MV-4-11 (cell line): ENCODE measurements around the gene CNTLN.
"Not testable (repeated sequence)": the region's sequence is repeated elsewhere in the genome, so short reads cannot be mapped to it uniquely, and the experiment has no call there.

Source experiments
- DNase-seq: peaks from one replicate; lab custom pipeline; 2025; lab: John Stamatoyannopoulos, UW

Gene CNTLN

GRCh38 chr9:17191082-17191481 lies 56.2 kb downstream of the CNTLN start:
- DNase-seq: no peak

DNA sequence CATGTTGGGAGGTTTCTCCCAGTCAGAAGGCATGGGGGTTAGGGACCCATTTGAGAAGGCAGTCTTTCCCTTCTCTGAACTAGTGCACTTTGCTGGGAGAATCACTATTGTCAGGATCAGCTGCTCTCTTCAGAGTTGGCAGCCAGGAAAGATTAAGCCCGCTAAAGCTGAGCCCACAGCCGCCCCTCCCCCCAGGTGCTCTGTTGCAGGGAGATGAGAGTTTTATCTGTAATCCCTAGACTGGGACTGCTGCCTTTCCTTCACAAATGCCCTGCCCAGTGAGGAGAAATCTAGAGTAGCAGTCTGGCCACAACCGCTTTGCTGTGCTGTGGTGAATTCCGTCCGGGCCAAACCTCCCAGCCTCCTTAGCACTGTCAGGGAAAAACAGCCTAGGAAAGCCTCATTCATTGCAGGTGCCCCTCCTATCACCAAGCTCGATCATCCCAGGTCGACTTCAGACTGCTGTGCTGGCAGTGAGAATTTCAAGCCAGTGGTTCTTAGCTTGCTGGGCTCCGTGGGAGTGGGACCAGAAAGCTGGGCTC lies 69.8 kb downstream of the CNTLN start:
- no peak for DNase-seq

- DNase-seq: no peak
Observed at GRCh38 chr9:17216011-17216410, 81.2 kb downstream of the CNTLN start.

DNA sequence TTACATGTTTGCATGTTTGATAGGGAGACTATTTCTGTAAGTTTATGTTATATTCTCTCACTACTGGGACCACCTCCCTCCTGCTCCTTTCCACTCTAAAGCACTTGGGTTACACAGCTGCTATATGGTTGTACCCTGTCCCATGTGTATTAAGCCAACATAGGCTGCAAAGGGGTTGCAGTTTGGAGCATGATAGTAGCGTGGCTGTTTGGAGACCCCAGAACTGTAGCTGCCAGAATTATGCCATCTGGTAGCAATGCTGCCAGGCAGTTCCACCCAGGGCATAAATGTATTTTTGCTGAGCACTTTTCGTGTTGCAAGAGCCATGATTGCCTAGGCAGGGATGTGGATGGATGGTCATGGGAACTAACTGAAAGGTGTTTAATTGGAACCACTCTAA lies 81.8 kb downstream of the CNTLN start:
- DNase-seq: no peak

DNA sequence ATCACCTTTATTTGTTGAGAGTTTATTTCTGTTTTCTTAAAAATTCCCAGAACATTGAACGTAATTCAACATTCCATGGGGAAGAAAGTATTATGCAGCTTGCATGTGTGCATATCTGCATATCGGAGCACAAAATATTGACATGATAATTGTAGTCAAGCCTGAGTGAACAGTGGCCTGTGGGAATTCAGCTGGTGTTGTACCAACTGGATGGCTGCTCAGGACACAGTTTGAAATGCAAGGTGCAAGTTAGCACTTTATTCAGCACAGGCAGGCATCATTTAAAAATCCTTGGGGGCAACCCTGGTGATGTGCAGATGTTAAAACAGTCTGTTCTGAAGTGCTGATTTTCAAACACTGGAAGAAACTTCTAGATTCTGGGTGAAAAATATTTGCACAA lies 82.4 kb downstream of the CNTLN start:
- DNase-seq: no peak

- DNase-seq: no peak
Observed at GRCh38 chr9:17219261-17219660, 84.4 kb downstream of the CNTLN start.

DNA sequence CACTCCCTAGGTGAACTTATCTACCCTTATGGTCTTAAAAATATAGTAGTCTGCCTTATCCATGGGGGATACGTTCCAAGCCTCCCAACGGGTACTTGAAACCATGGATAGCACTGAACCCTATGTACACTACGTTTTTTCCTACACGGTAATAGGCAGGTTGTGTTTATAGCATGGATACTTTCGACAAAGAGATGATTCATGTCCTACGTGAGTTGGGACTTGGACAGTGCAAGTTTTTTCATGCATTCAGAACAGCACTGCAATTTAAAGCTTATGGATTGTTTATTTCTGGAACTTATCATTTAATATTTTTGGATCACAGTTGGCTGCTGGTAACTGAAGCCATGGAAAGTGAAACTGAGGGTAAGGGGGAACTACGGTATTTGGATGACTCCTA lies 88.1 kb downstream of the CNTLN start:
- DNase-seq: peak; percentile 18

GRCh38 chr9:17225407-17225806 lies 90.6 kb downstream of the CNTLN start:
- DNase-seq: no peak

DNA sequence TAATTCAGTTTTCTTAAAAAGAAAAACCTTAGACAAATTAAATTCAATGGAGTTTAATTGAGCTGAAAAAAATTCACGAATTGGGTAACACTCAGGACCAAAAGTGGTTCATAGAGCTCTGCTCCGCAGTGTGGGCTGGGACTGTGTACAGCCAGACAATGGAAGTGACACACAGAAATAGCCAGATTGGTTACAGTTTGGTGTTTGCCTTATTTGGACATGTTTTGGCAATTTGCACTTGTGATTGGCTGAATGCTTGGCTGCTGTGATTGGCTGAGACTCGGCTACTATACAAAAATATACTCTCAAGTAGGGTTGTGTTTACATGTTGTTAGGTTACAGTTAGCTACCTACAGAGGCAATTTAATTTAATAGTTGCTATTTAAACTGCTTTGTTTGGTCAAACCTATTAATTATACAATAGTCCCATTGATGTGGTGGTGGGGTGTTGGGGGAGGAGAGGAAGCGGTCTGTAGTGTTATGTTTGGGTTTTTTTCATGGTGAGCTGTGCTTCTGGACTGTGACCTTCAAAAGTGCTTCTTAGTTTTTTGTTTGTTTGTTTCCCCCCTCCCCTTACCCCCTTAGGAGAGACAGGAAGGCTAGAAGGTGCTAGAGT lies 95.2 kb downstream of the CNTLN start:
- no peak for DNase-seq

DNA sequence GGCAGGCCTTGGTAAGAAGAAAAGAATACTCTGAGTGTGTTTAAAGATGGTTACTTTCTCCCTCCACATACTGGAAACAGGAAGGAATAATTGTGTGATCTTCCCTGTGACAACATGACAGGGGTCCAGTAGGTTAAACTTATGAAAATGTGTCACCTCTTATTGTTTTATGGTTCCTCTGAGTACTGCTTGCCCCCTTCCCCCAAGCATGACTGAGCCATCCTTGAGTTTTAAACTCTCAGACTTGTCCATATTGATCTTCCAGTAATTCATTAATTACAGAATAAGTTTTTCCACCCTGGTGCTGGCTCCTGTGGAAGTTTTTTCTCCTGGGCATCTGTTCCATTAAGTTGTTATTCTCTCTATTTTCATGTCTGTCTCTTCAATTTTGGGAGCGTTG lies 95.8 kb downstream of the CNTLN start:
- no peak for DNase-seq

DNA sequence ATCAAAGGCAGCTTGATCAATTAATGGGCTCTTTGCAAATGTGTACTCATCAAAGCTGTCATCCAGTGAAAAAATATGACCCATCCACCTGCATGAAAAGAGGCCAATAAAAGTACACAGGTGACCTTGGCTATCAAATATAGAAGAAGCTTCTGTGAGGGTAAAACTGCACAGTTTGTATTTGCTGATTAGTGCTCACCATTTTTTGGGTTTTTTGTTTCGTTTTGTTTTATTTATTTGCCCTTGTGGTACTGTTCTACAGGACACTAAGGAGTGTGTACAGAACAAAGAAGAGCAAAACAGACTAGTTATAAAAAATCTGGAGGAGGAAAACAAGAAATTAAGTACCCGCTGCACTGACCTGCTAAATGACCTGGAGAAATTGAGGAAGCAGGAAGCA lies 101.3 kb downstream of the CNTLN start:
- DNase-seq: no peak

GRCh38 chr9:17246770-17247169 lies 111.9 kb downstream of the CNTLN start:
- DNase-seq: no peak

DNA sequence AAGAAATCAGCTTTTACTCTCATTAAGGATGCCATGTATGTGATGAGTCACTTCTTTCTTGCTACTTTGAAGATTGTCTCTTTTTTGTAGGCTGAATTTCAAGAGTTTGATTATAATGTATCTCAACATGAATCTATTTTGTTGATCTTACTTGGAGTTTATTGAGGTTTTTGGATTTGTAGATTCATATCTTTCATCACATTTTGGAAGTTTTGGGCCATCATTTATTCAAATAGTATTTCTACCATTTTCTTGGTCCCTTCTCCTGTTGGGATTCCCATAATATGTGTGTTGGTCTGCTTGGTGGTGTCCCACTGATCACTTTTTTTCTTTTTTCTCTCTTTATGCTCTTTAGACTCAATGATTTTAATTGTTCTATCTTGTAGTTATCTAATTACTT lies 116.3 kb downstream of the CNTLN start:
- no peak for DNase-seq

- not testable (repeated sequence) for DNase-seq
Observed at GRCh38 chr9:17268531-17269188, 133.8 kb downstream of the CNTLN start.

DNA sequence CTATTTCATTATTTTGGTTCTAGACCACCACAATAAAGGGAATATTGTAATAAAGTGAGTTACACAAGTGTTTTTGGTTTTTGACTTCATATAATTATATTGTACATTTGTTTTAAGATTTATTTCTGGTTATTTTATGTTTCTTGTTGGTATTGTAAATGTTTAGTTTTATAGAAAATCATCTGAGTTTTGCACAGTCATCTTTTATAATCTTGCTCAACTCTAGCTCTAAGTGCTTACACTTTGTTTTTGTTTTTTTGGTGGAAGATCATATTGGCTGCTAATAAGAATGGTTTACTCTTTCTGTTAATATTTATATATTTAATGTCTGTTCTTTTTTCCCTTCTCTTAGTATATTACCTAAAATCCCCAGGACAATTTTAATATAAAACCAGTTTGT lies 135.0 kb downstream of the CNTLN start:
- DNase-seq: no peak

DNA sequence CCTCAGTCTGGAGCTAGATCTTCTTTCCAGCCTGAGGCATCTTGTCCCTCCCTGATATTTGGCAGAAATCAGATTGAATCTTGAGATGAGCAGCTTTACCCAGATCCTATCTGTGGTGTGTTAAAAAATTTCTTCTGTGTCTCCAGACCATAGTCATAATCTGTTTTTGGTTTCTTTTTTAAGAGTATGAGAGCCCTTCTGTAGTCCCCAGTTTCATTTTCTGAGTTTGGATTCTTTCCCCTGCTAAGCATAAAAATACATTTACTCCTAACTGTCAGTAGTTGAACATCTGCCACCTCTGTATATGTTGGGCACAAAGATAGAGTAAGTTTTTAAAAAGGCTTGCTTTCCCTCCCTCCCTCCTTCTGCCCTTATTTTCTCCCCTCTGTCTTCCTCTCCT lies 137.7 kb downstream of the CNTLN start:
- DNase-seq: no peak

- no peak for DNase-seq
Observed at GRCh38 chr9:17280350-17281012, 145.6 kb downstream of the CNTLN start.

GRCh38 chr9:17290673-17291072 lies 155.8 kb downstream of the CNTLN start:
- not testable (repeated sequence) for DNase-seq

GRCh38 chr9:17291766-17292165 lies 156.9 kb downstream of the CNTLN start:
- no peak for DNase-seq

- no peak for DNase-seq
Observed at GRCh38 chr9:17293685-17294084, 158.8 kb downstream of the CNTLN start.

- DNase-seq: no peak
Observed at GRCh38 chr9:17294822-17295624, 160.2 kb downstream of the CNTLN start.

DNA sequence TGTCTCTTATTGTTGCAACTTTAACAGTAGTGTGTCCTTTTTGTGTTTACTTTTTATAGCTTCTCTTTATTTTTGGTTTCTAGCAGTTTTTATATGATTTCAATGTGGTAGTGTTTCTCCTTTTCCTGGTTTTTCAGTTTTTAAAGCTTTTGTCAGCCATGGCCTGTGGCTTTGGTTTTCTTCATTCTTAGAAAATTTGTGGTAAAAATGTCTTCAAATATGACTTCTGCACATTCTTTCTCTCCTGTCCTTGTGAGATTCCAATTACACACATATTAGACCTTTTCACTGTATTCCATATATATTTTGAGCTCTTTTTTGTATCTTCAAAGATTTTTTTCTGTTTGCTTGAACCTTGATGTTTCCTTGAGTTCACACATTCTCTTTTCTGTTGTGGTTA lies 180.5 kb downstream of the CNTLN start:
- DNase-seq: no peak
